ENCODE data around the gene ETF1.
A peak's percentile ranks its signal among the peaks of the same experiment; 100 is the strongest.
"Not testable (repeated sequence)": the region's sequence is repeated elsewhere in the genome, so short reads cannot be mapped to it uniquely, and the experiment has no call there.

The ETF1 gene

DNA sequence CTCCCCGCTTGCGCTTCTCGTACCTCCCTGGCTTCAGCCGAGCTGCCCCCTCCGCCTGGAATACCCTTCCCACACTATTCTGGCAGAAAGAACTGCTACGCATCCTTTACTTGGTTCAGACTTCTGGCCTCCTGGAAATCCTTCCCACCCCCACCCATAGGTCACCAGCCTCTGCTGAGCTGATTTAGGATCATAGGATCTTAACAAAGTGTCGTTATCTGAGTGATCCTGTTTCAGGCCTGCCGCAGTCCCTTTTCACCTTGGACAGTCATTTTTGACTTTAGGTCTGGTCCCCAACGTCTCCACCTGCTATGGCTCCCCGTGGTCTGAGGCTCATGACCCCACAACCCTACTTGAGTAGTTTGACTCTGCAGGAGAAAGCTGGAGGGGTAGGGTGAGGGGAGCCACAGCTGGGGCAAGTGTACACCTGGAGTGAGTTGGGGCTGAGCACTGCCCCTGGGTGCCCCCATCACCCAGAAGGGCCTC is 50.4 kb downstream of the ETF1 start:
- H3K27me3 ChIP-seq (replicated peaks; ENCODE audit: control insufficient read depth, insufficient read depth, low read length, poor library complexity, severe bottlenecking): peaks cover 9% of the 10 kb centered on the region

GRCh38 chr5:138491669-138492559 is 51.1 kb downstream of the ETF1 start:
- Histone ChIP-seq H3K4me1 (ENCODE audit: control insufficient read depth, insufficient read depth, low read length, poor library complexity, severe bottlenecking) (peaks cover 22% of the 10 kb centered on the region), H3K9me3 (ENCODE audit: control insufficient read depth, low read length) (no peaks in the 10 kb centered on the region), H3K27ac (ENCODE audit: insufficient read depth, low read length, poor library complexity, severe bottlenecking) (no peak overlapping the region), H3K36me3 (ENCODE audit: control insufficient read depth, insufficient read depth, low read length) (no peaks in the 10 kb centered on the region), H3K27me3 (replicated peaks; ENCODE audit: control insufficient read depth, insufficient read depth, low read length, poor library complexity, severe bottlenecking) (peaks cover 9% of the 10 kb centered on the region), H3K4me3 (ENCODE audit: insufficient read depth, low read depth, low read length, poor library complexity, severe bottlenecking) (peak overlapping the region; percentile 56)
- peak; percentile 76 to 82 (median 77) for DNase-seq

More for the DNA sequence above, 50.4 kb downstream of the ETF1 start:
- H3K4me1 ChIP-seq (ENCODE audit: control insufficient read depth, insufficient read depth, low read length, poor library complexity, severe bottlenecking): peaks cover 22% of the 10 kb centered on the region
- H3K9me3 ChIP-seq (ENCODE audit: control insufficient read depth, low read length): no peaks in the 10 kb centered on the region
- peak overlapping the region; percentile 56 for H3K4me3 ChIP-seq (ENCODE audit: insufficient read depth, low read depth, low read length, poor library complexity, severe bottlenecking)
- DNase-seq: no peak
- no peaks in the 10 kb centered on the region for H3K36me3 ChIP-seq (ENCODE audit: control insufficient read depth, insufficient read depth, low read length)
- H3K27ac ChIP-seq (ENCODE audit: insufficient read depth, low read length, poor library complexity, severe bottlenecking): no peak overlapping the region

DNA sequence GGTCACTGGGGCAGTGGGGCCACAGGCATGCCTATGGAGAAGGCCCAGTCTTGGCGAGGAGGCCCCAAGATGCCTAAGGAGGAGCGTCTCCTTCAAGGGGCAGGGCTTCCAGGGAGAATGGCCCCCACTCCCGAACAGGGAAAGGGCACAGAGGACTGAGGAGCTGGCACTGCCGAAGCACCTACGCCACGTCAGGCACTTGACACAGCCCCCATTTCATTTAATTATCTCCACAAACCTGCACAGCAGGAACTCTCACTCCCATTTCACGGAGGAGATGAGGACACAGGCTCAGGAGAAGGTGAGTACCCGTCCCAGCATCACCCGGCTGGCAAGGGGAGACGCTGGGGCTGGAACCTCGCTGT is 51.8 kb downstream of the ETF1 start:
- H3K27me3 ChIP-seq (replicated peaks; ENCODE audit: control insufficient read depth, insufficient read depth, low read length, poor library complexity, severe bottlenecking): peaks cover 9% of the 10 kb centered on the region
- H3K27ac ChIP-seq (ENCODE audit: insufficient read depth, low read length, poor library complexity, severe bottlenecking): no peak overlapping the region

GRCh38 chr5:138490648-138491283 is 52.3 kb downstream of the ETF1 start:
- H3K27me3 ChIP-seq (replicated peaks; ENCODE audit: control insufficient read depth, insufficient read depth, low read length, poor library complexity, severe bottlenecking): peaks cover 9% of the 10 kb centered on the region
- no peak overlapping the region for H3K27ac ChIP-seq (ENCODE audit: insufficient read depth, low read length, poor library complexity, severe bottlenecking)
- no peaks in the 10 kb centered on the region for H3K9me3 ChIP-seq (ENCODE audit: control insufficient read depth, low read length)
- no peak for DNase-seq
- peaks cover 22% of the 10 kb centered on the region for H3K4me1 ChIP-seq (ENCODE audit: control insufficient read depth, insufficient read depth, low read length, poor library complexity, severe bottlenecking)
- no peaks in the 10 kb centered on the region for H3K36me3 ChIP-seq (ENCODE audit: control insufficient read depth, insufficient read depth, low read length)
- no peak overlapping the region for H3K4me3 ChIP-seq (ENCODE audit: insufficient read depth, low read depth, low read length, poor library complexity, severe bottlenecking)

More for the DNA sequence above, 51.8 kb downstream of the ETF1 start:
- Histone ChIP-seq H3K9me3 (ENCODE audit: control insufficient read depth, low read length) (no peaks in the 10 kb centered on the region), H3K36me3 (ENCODE audit: control insufficient read depth, insufficient read depth, low read length) (no peaks in the 10 kb centered on the region), H3K4me3 (ENCODE audit: insufficient read depth, low read depth, low read length, poor library complexity, severe bottlenecking) (peak overlapping the region; percentile 54), H3K4me1 (ENCODE audit: control insufficient read depth, insufficient read depth, low read length, poor library complexity, severe bottlenecking) (peaks cover 22% of the 10 kb centered on the region)
- no peak for DNase-seq

- no peaks in the 10 kb centered on the region for H3K9me3 ChIP-seq (ENCODE audit: control insufficient read depth, low read length)
- no peak for DNase-seq
- H3K36me3 ChIP-seq (ENCODE audit: control insufficient read depth, insufficient read depth, low read length): no peaks in the 10 kb centered on the region
- peaks cover 6% of the 10 kb centered on the region for H3K27me3 ChIP-seq (replicated peaks; ENCODE audit: control insufficient read depth, insufficient read depth, low read length, poor library complexity, severe bottlenecking)
- no peak overlapping the region for H3K27ac ChIP-seq (ENCODE audit: insufficient read depth, low read length, poor library complexity, severe bottlenecking)
- H3K4me1 ChIP-seq (ENCODE audit: control insufficient read depth, insufficient read depth, low read length, poor library complexity, severe bottlenecking): peaks cover 22% of the 10 kb centered on the region
- H3K4me3 ChIP-seq (ENCODE audit: insufficient read depth, low read depth, low read length, poor library complexity, severe bottlenecking): no peak overlapping the region
Observed at GRCh38 chr5:138489683-138490061, 53.4 kb downstream of the ETF1 start.

- no peak overlapping the region for H3K27ac ChIP-seq (ENCODE audit: insufficient read depth, low read length, poor library complexity, severe bottlenecking)
- H3K4me1 ChIP-seq (ENCODE audit: control insufficient read depth, insufficient read depth, low read length, poor library complexity, severe bottlenecking): peaks cover 22% of the 10 kb centered on the region
- H3K4me3 ChIP-seq (ENCODE audit: insufficient read depth, low read depth, low read length, poor library complexity, severe bottlenecking): no peak overlapping the region
- no peaks in the 10 kb centered on the region for H3K36me3 ChIP-seq (ENCODE audit: control insufficient read depth, insufficient read depth, low read length)
- H3K9me3 ChIP-seq (ENCODE audit: control insufficient read depth, low read length): no peaks in the 10 kb centered on the region
- no peak for DNase-seq
- H3K27me3 ChIP-seq (replicated peaks; ENCODE audit: control insufficient read depth, insufficient read depth, low read length, poor library complexity, severe bottlenecking): peaks cover 6% of the 10 kb centered on the region
Observed at GRCh38 chr5:138488481-138488945, 54.5 kb downstream of the ETF1 start.

DNA sequence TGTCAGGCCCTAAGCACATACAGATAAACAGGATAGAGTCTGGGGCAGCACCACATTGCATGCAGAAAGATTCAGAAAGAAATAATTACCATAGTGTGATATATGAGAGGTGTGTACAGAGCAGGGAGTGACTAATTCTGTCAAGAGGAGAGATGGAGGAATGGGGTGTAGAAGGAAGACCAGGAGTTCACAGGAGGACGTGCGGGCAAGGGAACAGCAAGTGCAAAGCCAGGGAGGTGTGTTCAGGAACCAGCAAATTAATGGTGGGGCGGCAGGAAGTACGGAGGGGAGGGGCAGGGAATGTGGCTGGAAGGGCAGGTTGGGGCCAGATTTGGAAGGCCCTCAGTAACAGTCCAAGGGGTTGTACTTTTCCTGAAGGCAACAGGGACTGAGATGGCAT is 60.4 kb downstream of the ETF1 start:
- H3K9me3 ChIP-seq (ENCODE audit: control insufficient read depth, low read length): no peaks in the 10 kb centered on the region
- no peaks in the 10 kb centered on the region for H3K4me1 ChIP-seq (ENCODE audit: control insufficient read depth, insufficient read depth, low read length, poor library complexity, severe bottlenecking)
- no peaks in the 10 kb centered on the region for H3K27me3 ChIP-seq (replicated peaks; ENCODE audit: control insufficient read depth, insufficient read depth, low read length, poor library complexity, severe bottlenecking)
- DNase-seq: no peak
- no peak overlapping the region for H3K4me3 ChIP-seq (ENCODE audit: insufficient read depth, low read depth, low read length, poor library complexity, severe bottlenecking)
- H3K27ac ChIP-seq (ENCODE audit: insufficient read depth, low read length, poor library complexity, severe bottlenecking): no peak overlapping the region
- H3K36me3 ChIP-seq (ENCODE audit: control insufficient read depth, insufficient read depth, low read length): no peaks in the 10 kb centered on the region

GRCh38 chr5:138476918-138477317 is 66.1 kb downstream of the ETF1 start:
- no peak overlapping the region for H3K27ac ChIP-seq (ENCODE audit: insufficient read depth, low read length, poor library complexity, severe bottlenecking)

DNA sequence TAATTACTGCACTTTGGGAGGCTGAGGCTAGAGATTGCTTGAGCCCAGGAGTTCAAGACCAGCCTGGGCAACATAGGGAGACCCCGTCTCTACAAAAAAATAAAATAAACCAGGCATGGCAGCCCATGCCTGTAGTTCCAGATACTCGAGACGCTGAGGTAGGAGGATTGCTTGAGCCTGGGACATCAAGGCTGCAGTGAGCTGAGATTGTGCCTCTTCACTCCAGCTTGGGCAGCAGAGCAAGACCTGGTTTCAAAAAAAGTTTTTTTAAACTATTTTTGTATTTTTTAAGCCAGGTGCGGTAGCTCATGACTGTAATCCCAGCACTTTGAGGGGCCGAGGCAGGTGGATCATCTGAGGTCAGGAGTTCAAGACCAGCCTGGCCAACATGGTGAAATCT is 69.9 kb downstream of the ETF1 start:
- not testable (repeated sequence) for H3K4me1 ChIP-seq (ENCODE audit: control insufficient read depth, insufficient read depth, low read length, poor library complexity, severe bottlenecking); H3K27ac ChIP-seq (ENCODE audit: insufficient read depth, low read length, poor library complexity, severe bottlenecking); H3K27me3 ChIP-seq (replicated peaks; ENCODE audit: control insufficient read depth, insufficient read depth, low read length, poor library complexity, severe bottlenecking); DNase-seq; H3K4me3 ChIP-seq (ENCODE audit: insufficient read depth, low read depth, low read length, poor library complexity, severe bottlenecking); H3K9me3 ChIP-seq (ENCODE audit: control insufficient read depth, low read length); H3K36me3 ChIP-seq (ENCODE audit: control insufficient read depth, insufficient read depth, low read length)

More at GRCh38 chr5:138476918-138477317, 66.1 kb downstream of the ETF1 start:
- Histone ChIP-seq H3K9me3 (ENCODE audit: control insufficient read depth, low read length) (no peaks in the 10 kb centered on the region), H3K36me3 (ENCODE audit: control insufficient read depth, insufficient read depth, low read length) (no peaks in the 10 kb centered on the region), H3K4me1 (ENCODE audit: control insufficient read depth, insufficient read depth, low read length, poor library complexity, severe bottlenecking) (no peaks in the 10 kb centered on the region), H3K4me3 (ENCODE audit: insufficient read depth, low read depth, low read length, poor library complexity, severe bottlenecking) (no peak overlapping the region), H3K27me3 (replicated peaks; ENCODE audit: control insufficient read depth, insufficient read depth, low read length, poor library complexity, severe bottlenecking) (no peaks in the 10 kb centered on the region)
- DNase-seq: no peak

- peaks cover 2% of the 10 kb centered on the region for H3K4me1 ChIP-seq (ENCODE audit: control insufficient read depth, insufficient read depth, low read length, poor library complexity, severe bottlenecking)
- no peak overlapping the region for H3K27ac ChIP-seq (ENCODE audit: insufficient read depth, low read length, poor library complexity, severe bottlenecking)
- H3K27me3 ChIP-seq (replicated peaks; ENCODE audit: control insufficient read depth, insufficient read depth, low read length, poor library complexity, severe bottlenecking): no peaks in the 10 kb centered on the region
- H3K36me3 ChIP-seq (ENCODE audit: control insufficient read depth, insufficient read depth, low read length): no peaks in the 10 kb centered on the region
- no peak for DNase-seq
- H3K9me3 ChIP-seq (ENCODE audit: control insufficient read depth, low read length): no peaks in the 10 kb centered on the region
- H3K4me3 ChIP-seq (ENCODE audit: insufficient read depth, low read depth, low read length, poor library complexity, severe bottlenecking): no peak overlapping the region
Observed at GRCh38 chr5:138472353-138472752, 70.7 kb downstream of the ETF1 start.
